Endothelial cell of umbilical vein (primary cell): ENCODE measurements around the gene NPDC1. TPM values are rescaled to one million over a fixed set of nuclear protein-coding genes. Genes with fewer than 3 reads are reported as not detected.

Source experiments
- BruUV-seq: library from RNA; stranded (reverse); fragments of 400-500 nt; replicated peaks from 2 replicates; lab custom pipeline; 2021; lab: Mats Ljungman, UMichigan
- CTCF ChIA-PET: fragments of 300-600, 350-600 bp; sonication (Branson Sonifier 250); formaldehyde crosslinking; loops from one replicate; lab custom pipeline; 2021; ENCODE audit warnings: antibody characterized with exemption, inconsistent platforms; lab: Charles Lee
- POLR2A ChIA-PET: fragments of 300-600, 350-600 bp; sonication (Branson Sonifier 250); formaldehyde crosslinking; loops from one replicate; lab custom pipeline; 2021; ENCODE audit warnings: antibody characterized with exemption, inconsistent platforms; lab: Charles Lee
- DNase-seq: peaks from one replicate; pipeline ENCODE4 v3.0.0-alpha.2; 2011; ENCODE audit warnings: low read depth, low spot score
- FAIRE-seq: peaks from 2 replicates; lab custom pipeline; 2011; peaks lifted over from hg19 to GRCh38; lab: Jason Lieb, UNC
- H2AFZ ChIP-seq: 2 replicates; pipeline ENCODE4 v1.6.0; 2012; ENCODE audit warnings: low read depth, low read length, control low read depth, inconsistent platforms
- H3K27ac ChIP-seq: 2 replicates; pipeline ENCODE4 v1.5.1; 2011; ENCODE audit warnings: low read depth, mild to moderate bottlenecking, control low read depth, low read length, moderate library complexity; ENCODE audit not compliant: insufficient read depth
- H3K27me3 ChIP-seq, 2 experiments: 2 replicates each; pipeline versions ENCODE4 v1.6.0 to v1.6.1; 2011; ENCODE audit warnings: low read length in 2 of 2, mixed read lengths in 1 of 2; ENCODE audit not compliant: control insufficient read depth in 2 of 2, insufficient read depth in 2 of 2
- H3K36me3 ChIP-seq, 2 experiments: 2 replicates in 1 of 2; 3 replicates in 1 of 2; pipeline ENCODE4 v1.5.1; 2011; ENCODE audit warnings: low read length in 2 of 2, mild to moderate bottlenecking in 1 of 2, moderate library complexity in 1 of 2; ENCODE audit not compliant: control insufficient read depth in 2 of 2, insufficient read depth in 2 of 2; ENCODE audit errors: extremely low read depth in 1 of 2
- H3K4me1 ChIP-seq: 3 replicates; pipeline ENCODE4 v1.5.1; 2011; ENCODE audit warnings: mild to moderate bottlenecking, low read length; ENCODE audit not compliant: control insufficient read depth, insufficient read depth; ENCODE audit errors: extremely low read depth
- H3K4me2 ChIP-seq: 2 replicates; pipeline ENCODE4 v1.6.1; 2011; ENCODE audit warnings: low read length, control low read depth, mixed read lengths; ENCODE audit not compliant: insufficient read depth
- H3K4me3 ChIP-seq, 3 experiments: fragments of 200-600 bp in 1 of 3; sonication (generic), shearing (Covaris generic) in 1 of 3; replicated peaks in 1 of 3; 2 replicates each; pipeline ENCODE4 v1.5.1; 2011 to 2016; ENCODE audit warnings: control low read depth in 3 of 3, low read length in 3 of 3, mild to moderate bottlenecking in 2 of 3, inconsistent platforms in 1 of 3, low read depth in 1 of 3, moderate library complexity in 1 of 3; ENCODE audit not compliant: insufficient read depth in 1 of 3
- H3K79me2 ChIP-seq: 2 replicates; pipeline ENCODE4 v1.6.0; 2012; ENCODE audit warnings: low read length, inconsistent platforms; ENCODE audit not compliant: control insufficient read depth, insufficient read depth
- H3K9ac ChIP-seq: replicated peaks from 2 replicates; pipeline ENCODE3; 2011; ENCODE audit warnings: low read length, control low read depth; ENCODE audit not compliant: insufficient read depth; ENCODE audit errors: extremely low read depth
- H3K9me1 ChIP-seq: replicated peaks from 3 replicates; pipeline ENCODE4 v1.6.0; 2011; ENCODE audit warnings: mild to moderate bottlenecking, low read length; ENCODE audit not compliant: control insufficient read depth, insufficient read depth; ENCODE audit errors: extremely low read depth
- H3K9me3 ChIP-seq: replicated peaks from 2 replicates; pipeline ENCODE4 v1.5.1; 2012; ENCODE audit warnings: low read length, inconsistent platforms; ENCODE audit not compliant: control insufficient read depth, insufficient read depth
- H4K20me1 ChIP-seq: replicated peaks from 2 replicates; pipeline ENCODE3; 2011; ENCODE audit warnings: mild to moderate bottlenecking, low read length; ENCODE audit not compliant: control insufficient read depth, insufficient read depth; ENCODE audit errors: extremely low read depth
- EZH2 ChIP-seq: IDR thresholded peaks from 2 replicates; pipeline ENCODE4 v1.6.1; 2012; ENCODE audit warnings: borderline replicate concordance, low read depth, mild to moderate bottlenecking, moderate library complexity, low read length, inconsistent platforms; ENCODE audit not compliant: severe bottlenecking
- GATA2 ChIP-seq: IDR thresholded peaks from 2 replicates; pipeline ENCODE4 v1.7.0; 2011; ENCODE audit warnings: low read depth, mild to moderate bottlenecking, moderate library complexity, mixed read lengths, low read length; ENCODE audit not compliant: insufficient read length, insufficient read depth
- JUN ChIP-seq: IDR thresholded peaks from 2 replicates; pipeline ENCODE4 v1.6.1; 2011; ENCODE audit warnings: borderline replicate concordance, low read depth; ENCODE audit not compliant: insufficient read length, insufficient read depth
- POLR2A ChIP-seq: IDR thresholded peaks from 2 replicates; pipeline ENCODE4 v1.6.1; 2012; ENCODE audit warnings: low read depth, mild to moderate bottlenecking, control low read depth, low read length
- POLR2AphosphoS5 ChIP-seq: IDR thresholded peaks from 2 replicates; pipeline ENCODE4 v1.6.1; 2012; ENCODE audit warnings: low read depth, mild to moderate bottlenecking, control low read depth, low read length, moderate library complexity; ENCODE audit not compliant: insufficient read depth
- dilution Hi-C: fragments of 300-500 bp; cut with MboI; formaldehyde crosslinking; loops from one replicate; pipeline ENCODE4 v1.15.0; 2019; ENCODE audit warnings: low sequenced_read_pairs; ENCODE audit not compliant: extremely low pct_ligation_motif_present
- intact Hi-C: fragments of 100-400 bp; cut with micrococcal nuclease; formaldehyde crosslinking; loops from one replicate; pipeline ENCODE4 v1.10.0; 2022
- polyA plus RNA-seq, 4 experiments: library from polyadenylated mRNA; depleted of rRNA in 3 of 4; stranded (reverse) in 3 of 4; unstranded in 1 of 4; fragments of >200 nt; gene quantifications; 2 replicates each; pipeline versions ENCODE4 v1.2.1 to v1.2.3, GENCODE V29; 2011 to 2012; ENCODE audit warnings: missing spikeins in 1 of 4
- total RNA-seq: library from RNA; stranded (reverse); gene quantifications from 2 replicates; pipeline ENCODE4 v1.2.3, GENCODE V29; 2021
- TF ChIP-seq, protein P1 (sequence below): IDR thresholded peaks from 2 replicates; pipeline ENCODE4 v1.6.1; 2011; ENCODE audit not compliant: insufficient read depth, insufficient read length

Gene NPDC1
- total and polyA plus RNA-seq, 2 donors (not counting 3 experiments of a cell fraction or from before 2014, with no cell fraction given) = 115 to 181 TPM

DNA sequence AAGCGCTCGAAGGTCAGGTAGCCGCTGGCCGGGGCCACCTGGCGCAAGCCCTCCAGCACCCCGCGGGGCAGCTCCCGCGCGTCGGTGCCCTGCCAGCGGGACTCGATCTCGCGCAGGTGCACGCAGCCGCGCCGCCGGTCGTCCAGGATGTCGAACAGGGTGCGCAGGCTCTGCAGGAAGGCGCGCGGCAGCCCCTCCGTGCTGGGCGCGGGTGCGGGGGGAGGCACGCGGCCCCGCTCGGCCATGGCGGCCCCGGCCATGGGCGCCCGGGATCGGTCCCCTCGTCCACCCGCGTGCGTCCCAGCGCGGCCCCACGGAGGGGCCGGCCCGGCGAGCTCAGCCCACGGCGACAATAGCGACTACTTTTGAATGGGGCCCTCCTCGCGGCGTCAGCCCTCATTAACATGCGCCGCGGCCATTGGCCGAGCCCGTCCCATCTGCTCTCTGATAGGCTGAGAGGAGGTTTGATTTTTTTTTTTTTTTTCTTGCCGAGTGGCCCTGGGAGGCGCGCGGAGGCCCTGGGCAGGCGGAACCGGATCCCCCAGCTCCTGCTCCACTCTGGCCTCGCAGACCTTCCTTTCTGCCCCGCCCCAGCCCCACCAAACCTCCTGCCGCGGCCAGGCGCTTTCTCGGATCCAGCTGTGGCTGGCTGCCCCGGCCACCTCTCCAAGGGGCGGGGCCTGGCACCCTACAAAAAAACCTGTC, 24.4 kb upstream of the NPDC1 start, which contains the start of gene SAPCD2:
Gene SAPCD2, minus strand, starts transcription at position 357 of the 705 bp plus-strand sequence. Its CDS starts 97 bp downstream, at position 260.
- peak within 1 kb of the TSS; percentile 69 for H3K4me2 ChIP-seq
- no peaks in the 10 kb centered on the region for H3K9me3 ChIP-seq
- ChIA-PET CTCF (interaction anchor here (0.8 to 8.0 kb wide), 9 partner anchors 13 to 42 kb away, joined by 3 to 152 read pairs (median 5); partner anchors contain the start of genes ABCA2, MAN1B1 and NPDC1), POLR2A (interaction anchor here (0.9 kb wide), 1 partner anchor 16 kb away, joined by 4 read pairs; the partner anchor contains the start of gene MAN1B1)
- FAIRE-seq = peak; percentile 92
- peak; percentile 84 for DNase-seq
- no peaks in the 10 kb centered on the region for H4K20me1 ChIP-seq
- peaks cover 9% of the 10 kb centered on the region for H3K79me2 ChIP-seq
- H3K9ac ChIP-seq = no peak within 1 kb of the TSS
- no peaks in the 10 kb centered on the region for H3K27me3 ChIP-seq
- peak within 1 kb of the TSS; percentile 69 for H2AFZ ChIP-seq
- peaks cover 11% of the 10 kb centered on the region for H3K4me1 ChIP-seq
- dilution Hi-C loops (no loop called here), intact Hi-C loops (no loop called here)
- H3K9me1 ChIP-seq = no peaks in the 10 kb centered on the region
- BruUV-seq = TSS peak; percentile 17
- H3K27ac ChIP-seq = no peak within 1 kb of the TSS
- H3K36me3 ChIP-seq = no peaks in the 10 kb centered on the region
- peak within 1 kb of the TSS; percentile 37 to 49 (median 39) for H3K4me3 ChIP-seq
- TF ChIP-seq EZH2 = no peak
- no peak for TF ChIP-seq GATA2
- TF ChIP-seq POLR2AphosphoS5 = peak; percentile 80
- TF ChIP-seq POLR2A = peak; percentile 75
- TF ChIP-seq, protein P1, sequence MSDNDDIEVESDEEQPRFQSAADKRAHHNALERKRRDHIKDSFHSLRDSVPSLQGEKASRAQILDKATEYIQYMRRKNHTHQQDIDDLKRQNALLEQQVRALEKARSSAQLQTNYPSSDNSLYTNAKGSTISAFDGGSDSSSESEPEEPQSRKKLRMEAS = no peak
- TF ChIP-seq JUN = no peak
